Right renal pelvis (tissue), 4 donors: Measurements from ENCODE around the gene MYCBPAP. TPM values are rescaled to one million over a fixed set of nuclear protein-coding genes. Genes with fewer than 3 reads are reported as not detected.
A peak's percentile ranks its signal among the peaks of the same experiment; 100 is the strongest.

Source experiments
- DNase-seq, 4 donors: peaks; one replicate each; pipeline ENCODE4 v3.0.0-alpha.2; 2013; ENCODE audit warnings: low read depth in 4 of 4, low spot score in 3 of 4, missing footprints in 1 of 4
- polyA plus RNA-seq, 4 donors: library from polyadenylated mRNA; unstranded; fragments of 120-200 nt; gene quantifications; one replicate each; pipeline ENCODE4 v1.2.1, GENCODE V29; 2013; ENCODE audit not compliant: insufficient read length in 4 of 4

Gene MYCBPAP
- polyA plus RNA-seq, 4 donors = 1.9 to 3.0 (median 2.2) TPM

DNA sequence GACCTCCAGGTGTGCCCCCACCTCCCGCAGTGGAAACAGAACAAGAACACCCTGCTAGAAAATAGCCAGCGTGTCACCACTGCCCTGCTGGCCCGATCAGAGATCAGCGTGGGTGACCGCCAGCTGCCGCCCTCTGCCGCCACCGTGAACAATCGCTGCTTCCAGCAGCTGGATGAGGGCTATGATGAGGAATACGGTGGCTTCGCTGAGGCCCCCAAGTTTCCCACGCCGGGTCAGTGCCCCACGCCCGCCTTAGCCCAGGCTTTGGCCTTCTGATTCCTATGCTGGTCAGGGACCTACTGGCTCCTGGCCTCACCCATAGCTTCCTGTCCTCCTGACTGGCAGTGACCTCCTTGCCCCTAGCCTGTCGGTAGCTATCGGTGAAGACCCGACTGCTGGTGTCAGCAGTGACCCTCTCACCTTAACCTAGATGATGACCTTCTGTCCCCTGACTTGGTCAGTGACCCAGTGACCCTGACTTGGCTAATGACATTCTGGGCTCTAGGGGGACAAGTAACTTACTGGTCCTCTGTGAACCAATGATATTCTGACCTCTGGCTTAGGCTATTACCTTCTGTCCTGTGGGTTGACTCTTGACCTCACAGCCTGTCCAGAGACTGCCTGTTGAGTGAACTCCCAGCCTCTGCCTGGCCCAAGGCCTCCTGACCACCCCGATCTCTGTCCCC, 41.2 kb downstream of the MYCBPAP start:
- DNase-seq = no peak

GRCh38 chr17:50549969-50550368, 41.7 kb downstream of the MYCBPAP start:
- DNase-seq = no peak

GRCh38 chr17:50550661-50551432, 42.6 kb downstream of the MYCBPAP start:
- no peak for DNase-seq

DNA sequence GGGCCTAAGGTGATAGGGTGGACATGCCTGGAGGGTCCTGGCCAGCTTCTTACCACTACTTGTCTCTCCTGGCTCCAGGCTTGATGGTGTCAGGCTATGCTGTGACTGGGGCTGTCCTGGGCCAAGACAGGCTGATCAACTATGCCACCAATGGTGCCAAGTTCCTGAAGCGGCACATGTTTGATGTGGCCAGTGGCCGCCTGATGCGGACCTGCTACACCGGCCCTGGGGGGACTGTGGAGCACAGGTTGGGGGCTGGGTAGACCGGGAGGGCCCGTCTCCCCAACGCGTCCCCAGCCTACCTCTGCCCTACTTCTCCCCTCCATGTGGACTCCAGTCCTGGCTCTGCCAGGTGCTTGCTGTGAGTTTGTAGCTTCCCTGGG, 43.2 kb downstream of the MYCBPAP start:
- no peak for DNase-seq

- DNase-seq = no peak
Observed at GRCh38 chr17:50551884-50552283, 43.6 kb downstream of the MYCBPAP start.

DNA sequence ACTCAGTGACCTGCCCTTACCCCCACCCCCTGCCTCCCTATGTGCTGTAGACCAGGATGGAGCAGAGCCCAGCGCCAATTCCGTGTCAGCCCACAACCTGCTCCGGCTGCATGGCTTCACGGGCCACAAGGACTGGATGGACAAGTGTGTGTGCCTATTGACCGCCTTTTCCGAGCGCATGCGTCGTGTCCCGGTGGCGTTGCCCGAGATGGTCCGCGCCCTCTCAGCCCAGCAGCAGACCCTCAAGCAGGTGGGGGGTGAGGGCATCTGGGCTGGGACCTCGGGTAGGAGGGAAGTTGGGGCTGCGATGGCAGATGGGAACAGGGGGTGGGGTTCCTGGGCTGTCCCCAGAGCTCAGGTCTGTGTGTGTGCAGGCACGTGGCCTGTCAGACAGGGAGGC, 46.0 kb downstream of the MYCBPAP start:
- no peak for DNase-seq

DNA sequence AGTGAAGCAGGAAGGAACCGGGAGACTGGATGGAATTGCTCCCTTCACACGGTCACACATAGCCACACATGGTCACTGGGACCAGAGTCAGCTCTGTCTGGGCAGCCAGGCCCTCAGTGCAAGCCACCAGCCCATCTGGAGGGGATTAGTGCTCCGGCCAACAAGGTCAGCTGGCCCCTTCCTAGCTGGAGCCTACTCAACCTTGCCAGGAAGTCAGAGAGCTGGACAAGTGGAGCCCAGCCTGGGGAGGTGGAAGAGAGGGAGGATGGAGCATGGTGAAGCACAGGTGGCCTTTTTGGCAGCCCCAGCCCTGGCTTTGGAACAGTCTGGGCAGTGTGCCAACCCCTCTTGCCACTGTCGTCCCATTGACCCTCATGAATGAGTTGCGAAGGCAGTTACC, 48.6 kb downstream of the MYCBPAP start:
- DNase-seq = no peak

DNA sequence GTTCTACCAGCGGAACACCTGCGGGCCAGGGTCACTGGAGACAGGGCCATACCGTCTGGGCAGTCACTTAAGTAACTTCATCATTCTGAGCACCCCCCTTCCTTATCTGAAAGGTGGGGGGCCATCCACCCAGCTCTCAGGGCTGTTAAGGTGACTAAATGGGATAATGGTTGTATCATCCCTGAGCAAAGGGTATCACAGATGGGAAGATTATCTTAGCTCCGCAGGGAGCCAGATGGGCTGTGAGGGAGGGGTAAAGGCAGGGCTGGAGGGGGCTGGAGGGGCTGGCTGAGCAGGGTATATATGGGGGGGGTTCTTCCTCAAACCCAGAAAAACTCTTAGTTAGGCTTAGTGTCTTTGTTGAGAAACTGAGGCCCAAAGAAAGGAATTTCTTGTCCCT, 49.4 kb downstream of the MYCBPAP start:
- DNase-seq = no peak

GRCh38 chr17:50558091-50558490, 49.9 kb downstream of the MYCBPAP start:
- DNase-seq = no peak

- no peak for DNase-seq
Observed at GRCh38 chr17:50558581-50558940, 50.3 kb downstream of the MYCBPAP start.

DNA sequence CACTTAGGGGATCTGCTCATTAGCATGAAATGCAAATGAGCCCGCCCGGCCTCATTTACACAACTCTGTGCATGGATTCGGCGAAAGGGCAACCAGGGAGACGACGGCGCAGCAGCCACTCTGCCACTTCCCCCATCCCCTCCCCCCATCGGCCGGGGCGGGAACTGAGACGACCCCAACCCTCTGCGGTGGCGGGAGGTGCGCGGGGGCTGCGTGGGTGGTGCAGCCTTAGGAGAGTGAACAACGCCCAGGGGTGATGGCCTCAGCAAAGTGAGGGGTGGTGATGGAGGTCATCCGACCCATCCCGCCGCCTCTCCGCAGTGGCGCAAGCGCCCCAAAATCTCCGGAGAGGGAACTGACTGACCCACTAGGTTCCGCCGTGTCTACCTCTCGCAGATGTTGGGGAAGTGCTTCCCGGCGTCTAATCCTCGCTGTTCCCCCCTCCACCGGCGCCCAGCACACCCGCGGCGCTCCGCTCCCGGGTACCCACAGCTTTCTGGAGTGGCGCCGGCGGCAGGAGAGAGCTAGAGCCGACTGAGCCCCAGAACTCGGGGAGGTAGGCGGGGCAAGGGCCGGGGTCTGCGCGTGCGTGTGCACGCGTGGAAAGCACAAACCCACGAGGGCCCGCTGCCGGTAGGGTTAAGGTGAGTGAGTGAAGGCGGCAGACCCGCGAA, 50.8 kb downstream of the MYCBPAP start:
- no peak for DNase-seq

GRCh38 chr17:50559674-50560184, 51.5 kb downstream of the MYCBPAP start:
- no peak for DNase-seq

DNA sequence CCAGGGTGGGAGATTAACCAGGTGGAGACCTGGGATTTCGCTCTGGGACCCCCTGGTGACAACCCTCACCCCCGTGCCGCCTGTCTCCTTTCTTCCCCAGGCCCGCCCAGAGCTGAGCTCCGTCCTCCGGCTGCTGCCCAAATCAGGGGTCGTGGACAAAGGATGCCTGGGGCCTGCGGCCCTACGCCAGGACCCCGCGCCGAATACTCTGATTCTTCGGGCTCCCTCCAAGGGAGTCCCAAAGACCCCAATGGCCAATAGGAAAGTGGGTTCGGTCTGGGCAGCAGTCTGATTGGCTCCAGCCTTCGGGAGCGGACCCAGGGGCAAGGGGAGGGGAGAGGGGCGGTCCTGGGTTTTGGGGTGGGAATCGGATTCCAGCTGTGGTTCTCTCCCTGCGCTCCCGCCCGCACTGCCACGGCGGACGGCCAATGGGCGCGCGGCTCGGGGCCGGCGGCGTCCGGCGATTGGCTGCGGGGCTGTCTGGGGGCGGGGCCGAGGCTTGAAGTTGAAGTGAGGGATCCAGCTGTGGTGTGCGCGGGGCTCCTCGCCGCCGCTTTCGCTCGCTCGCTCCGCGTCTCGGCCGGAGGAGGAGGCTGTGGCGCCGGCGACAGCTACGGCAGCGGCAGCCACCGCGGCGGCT, 52.1 kb downstream of the MYCBPAP start, which contains the start of gene CACNA1G:
TSS of gene CACNA1G (plus strand) at position 531 of the 640 bp plus-strand sequence. CDS start 745 bp downstream, outside the sequence.
- peak in 3 of 4 donors; percentile 81 to 84 (median 82) for DNase-seq

- DNase-seq = no peak
Observed at GRCh38 chr17:50560931-50561745, 52.9 kb downstream of the MYCBPAP start.

GRCh38 chr17:50561746-50562141, 53.5 kb downstream of the MYCBPAP start:
- DNase-seq = no peak

GRCh38 chr17:50562242-50563091, 54.2 kb downstream of the MYCBPAP start:
- no peak for DNase-seq

- DNase-seq = no peak
Observed at GRCh38 chr17:50563092-50563511, 54.9 kb downstream of the MYCBPAP start.

- DNase-seq = no peak
Observed at GRCh38 chr17:50564916-50565315, 56.7 kb downstream of the MYCBPAP start.
